ENCODE results near the gene SLC25A6. TPM values are rescaled to one million over a fixed set of nuclear protein-coding genes. Genes with fewer than 3 reads are reported as not detected.
"Not testable (repeated sequence)": the region's sequence is repeated elsewhere in the genome, so short reads cannot be mapped to it uniquely, and the experiment has no call there.

Gene SLC25A6
- 100 to 1,000 TPM; 133 to 354 TPM for polyA plus RNA-seq

- 0% methylated on average over 73 to 90 of the region's 90 CpGs for WGBS, 2 donors
- H3K4me1 ChIP-seq (ENCODE audit: control insufficient read depth in 2 of 2, insufficient read depth in 2 of 2, low read length in 1 of 2): peaks cover 3 to 11% of the 10 kb centered on the region in 2 donors
- H3K27me3 ChIP-seq (ENCODE audit: control insufficient read depth in 1 of 2, insufficient read depth in 2 of 2, low read length in 2 of 2): no peaks in the 10 kb centered on the region
- H3K27ac ChIP-seq (ENCODE audit: low read depth in 2 of 2, low read length in 1 of 2): peak within 1 kb of the TSS; percentile 96 to 99
- H3K9me3 ChIP-seq (ENCODE audit: control insufficient read depth in 2 of 2, insufficient read depth in 1 of 2, low read depth in 1 of 2, low read length in 1 of 2): no peaks in the 10 kb centered on the region
- H3K36me3 ChIP-seq (ENCODE audit: control insufficient read depth in 2 of 2, insufficient read depth in 2 of 2, low read length in 1 of 2): peaks cover 13 to 30% of the 10 kb centered on the region in 2 donors
- H3K4me3 ChIP-seq (ENCODE audit: low read depth in 1 of 2, low read length in 2 of 2): peak within 1 kb of the TSS; percentile 75 to 100
Measured at GRCh38 chrX:1391707-1392375, at the start of gene SLC25A6. Gene SLC25A6, minus strand, starts transcription at chrX:1392113. Its CDS starts 104 bp downstream, at chrX:1392009.

- WGBS, 2 donors: 95 to 97% methylated on average over 6 of the region's 6 CpGs
- Histone ChIP-seq H3K27ac (ENCODE audit: low read depth in 2 of 2, low read length in 1 of 2) (no peak overlapping the region), H3K9me3 (ENCODE audit: control insufficient read depth in 2 of 2, insufficient read depth in 1 of 2, low read depth in 1 of 2, low read length in 1 of 2) (peaks cover 0 to 2% of the 10 kb centered on the region in 2 donors), H3K27me3 (ENCODE audit: control insufficient read depth in 1 of 2, insufficient read depth in 2 of 2, low read length in 2 of 2) (no peaks in the 10 kb centered on the region), H3K4me1 (ENCODE audit: control insufficient read depth in 2 of 2, insufficient read depth in 2 of 2, low read length in 1 of 2) (no peaks in the 10 kb centered on the region), H3K4me3 (ENCODE audit: low read depth in 1 of 2, low read length in 2 of 2) (no peak overlapping the region), H3K36me3 (ENCODE audit: control insufficient read depth in 2 of 2, insufficient read depth in 2 of 2, low read length in 1 of 2) (peaks cover 0 to 9% of the 10 kb centered on the region in 2 donors)
Measured at GRCh38 chrX:1440506-1440905, 48.6 kb upstream of the SLC25A6 start.

DNA sequence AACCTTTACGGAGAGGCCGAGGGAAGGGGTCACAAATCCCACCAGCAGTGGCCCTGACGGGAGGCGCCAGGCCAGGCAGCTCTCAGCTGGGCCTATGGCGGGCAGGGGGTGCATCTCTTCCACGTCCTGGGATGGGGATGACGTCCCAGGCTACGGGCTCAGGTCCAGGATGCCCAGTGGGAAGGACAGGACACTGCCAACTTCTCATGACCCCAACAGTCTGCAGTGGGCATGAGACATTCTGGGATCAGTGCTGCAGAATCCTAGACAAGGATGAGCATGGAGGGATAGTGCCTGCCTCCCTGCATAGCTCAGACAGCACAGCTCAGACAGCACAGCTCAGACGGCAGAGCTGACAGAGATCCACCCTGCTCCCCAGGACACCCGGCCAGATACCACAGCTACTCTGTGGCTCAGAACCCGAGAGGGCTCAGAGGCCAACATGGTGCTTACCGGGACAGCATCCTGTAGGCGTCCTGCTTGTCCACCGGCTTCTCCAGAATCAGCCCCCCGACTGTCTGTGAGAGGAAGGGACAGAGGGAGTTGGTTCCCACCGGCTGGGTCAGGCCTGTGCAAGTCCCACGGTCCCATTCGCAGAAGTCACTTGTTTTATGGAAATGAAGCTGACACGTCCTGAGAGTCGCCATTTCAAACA lies 43.5 kb upstream of the SLC25A6 start:
- Histone ChIP-seq H3K27me3 (ENCODE audit: control insufficient read depth in 1 of 2, insufficient read depth in 2 of 2, low read length in 2 of 2) (no peaks in the 10 kb centered on the region), H3K36me3 (ENCODE audit: control insufficient read depth in 2 of 2, insufficient read depth in 2 of 2, low read length in 1 of 2) (peaks cover 0 to 19% of the 10 kb centered on the region in 2 donors), H3K4me1 (ENCODE audit: control insufficient read depth in 2 of 2, insufficient read depth in 2 of 2, low read length in 1 of 2) (no peaks in the 10 kb centered on the region), H3K27ac (ENCODE audit: low read depth in 2 of 2, low read length in 1 of 2) (no peak overlapping the region), H3K9me3 (ENCODE audit: control insufficient read depth in 2 of 2, insufficient read depth in 1 of 2, low read depth in 1 of 2, low read length in 1 of 2) (peaks cover 0 to 2% of the 10 kb centered on the region in 2 donors), H3K4me3 (ENCODE audit: low read depth in 1 of 2, low read length in 2 of 2) (no peak overlapping the region)
- 92 to 94% methylated on average over 20 of the region's 20 CpGs for WGBS, 2 donors

DNA sequence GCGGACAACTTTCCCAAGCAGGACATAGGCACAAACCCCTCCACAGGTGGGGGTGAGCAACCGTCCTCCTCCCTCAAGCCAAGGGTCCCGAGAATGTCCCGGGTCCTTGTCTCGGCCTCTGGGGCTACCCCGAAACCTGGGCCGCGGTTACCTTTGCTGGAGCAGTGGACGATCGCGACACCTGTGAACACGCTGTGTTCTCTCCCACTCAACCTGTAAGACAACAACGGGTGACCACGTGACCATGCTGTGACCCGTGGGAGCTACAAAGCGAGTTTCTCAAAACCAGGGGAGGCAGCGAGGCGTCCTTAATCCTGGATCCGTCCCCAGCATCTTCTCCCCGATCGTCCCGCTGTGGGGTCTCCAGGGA lies 42.9 kb upstream of the SLC25A6 start:
- Histone ChIP-seq H3K9me3 (ENCODE audit: control insufficient read depth in 2 of 2, insufficient read depth in 1 of 2, low read depth in 1 of 2, low read length in 1 of 2) (peaks cover 0 to 2% of the 10 kb centered on the region in 2 donors), H3K4me3 (ENCODE audit: low read depth in 1 of 2, low read length in 2 of 2) (no peak overlapping the region), H3K27ac (ENCODE audit: low read depth in 2 of 2, low read length in 1 of 2) (no peak overlapping the region), H3K4me1 (ENCODE audit: control insufficient read depth in 2 of 2, insufficient read depth in 2 of 2, low read length in 1 of 2) (no peaks in the 10 kb centered on the region), H3K27me3 (ENCODE audit: control insufficient read depth in 1 of 2, insufficient read depth in 2 of 2, low read length in 2 of 2) (no peaks in the 10 kb centered on the region), H3K36me3 (ENCODE audit: control insufficient read depth in 2 of 2, insufficient read depth in 2 of 2, low read length in 1 of 2) (peaks cover 0 to 19% of the 10 kb centered on the region in 2 donors)
- WGBS, 2 donors: 97% methylated on average over 22 of the region's 22 CpGs

DNA sequence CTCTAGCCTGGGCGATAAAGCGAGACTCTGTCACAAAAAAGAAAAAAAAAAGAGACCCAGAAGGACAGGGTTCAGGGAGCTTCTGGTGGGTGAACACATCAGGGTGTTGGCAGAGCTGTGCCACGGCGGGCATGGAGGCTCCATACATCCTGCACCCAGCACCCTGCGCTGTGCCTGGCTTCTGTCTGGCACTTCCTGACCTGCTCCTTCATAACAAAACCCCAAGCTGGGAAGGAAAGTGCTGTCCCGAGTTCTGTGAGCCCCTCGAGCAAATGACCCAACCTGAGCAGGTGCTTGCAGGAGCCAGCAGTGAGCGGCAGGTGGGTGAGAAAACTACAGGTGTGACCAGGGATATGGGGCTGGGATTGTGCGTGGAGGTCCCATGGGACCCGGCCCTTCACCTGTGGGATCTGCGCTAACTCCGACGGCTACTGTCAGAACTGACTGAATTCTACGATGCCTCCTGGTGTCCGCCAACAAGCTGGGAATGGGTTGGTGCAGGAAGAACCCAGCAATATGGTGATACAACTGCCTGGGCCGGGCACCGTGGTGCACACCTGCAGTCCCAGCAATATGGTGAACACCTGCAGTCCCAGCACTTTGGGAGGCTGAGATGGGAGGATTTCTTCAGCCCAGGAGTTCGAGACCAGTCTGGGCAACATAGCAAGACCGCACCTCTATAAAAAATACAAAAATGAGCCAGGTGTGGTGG lies 41.9 kb upstream of the SLC25A6 start:
- Histone ChIP-seq H3K36me3 (ENCODE audit: control insufficient read depth in 2 of 2, insufficient read depth in 2 of 2, low read length in 1 of 2) (peaks cover 0 to 16% of the 10 kb centered on the region in 2 donors), H3K4me1 (ENCODE audit: control insufficient read depth in 2 of 2, insufficient read depth in 2 of 2, low read length in 1 of 2) (no peaks in the 10 kb centered on the region), H3K27ac (ENCODE audit: low read depth in 2 of 2, low read length in 1 of 2) (no peak overlapping the region), H3K9me3 (ENCODE audit: control insufficient read depth in 2 of 2, insufficient read depth in 1 of 2, low read depth in 1 of 2, low read length in 1 of 2) (peaks cover 0 to 2% of the 10 kb centered on the region in 2 donors), H3K27me3 (ENCODE audit: control insufficient read depth in 1 of 2, insufficient read depth in 2 of 2, low read length in 2 of 2) (no peaks in the 10 kb centered on the region), H3K4me3 (ENCODE audit: low read depth in 1 of 2, low read length in 2 of 2) (no peak overlapping the region)
- WGBS, 2 donors: 93 to 94% methylated on average over 19 of the region's 19 CpGs

DNA sequence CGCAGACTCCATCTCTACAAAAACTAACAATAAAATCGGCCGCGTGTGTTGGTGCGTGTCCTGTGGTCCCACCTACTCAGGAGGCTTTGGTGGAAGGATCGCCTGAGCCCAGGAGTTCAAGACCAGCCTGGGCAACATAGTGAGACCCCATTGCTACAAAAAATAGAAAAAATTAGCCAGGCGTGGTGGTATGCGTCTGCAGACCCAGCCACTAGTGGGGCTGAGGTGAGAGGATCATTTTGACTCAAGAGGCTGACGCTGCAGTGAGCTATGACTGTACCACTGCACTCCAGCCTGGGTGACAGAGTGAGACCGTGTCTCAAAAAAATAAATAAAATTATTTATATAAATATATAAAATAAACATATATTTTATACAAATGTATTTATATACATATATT lies 38.5 kb upstream of the SLC25A6 start:
- H3K4me1 ChIP-seq (ENCODE audit: control insufficient read depth in 2 of 2, insufficient read depth in 2 of 2, low read length in 1 of 2): no peaks in the 10 kb centered on the region
- H3K4me3 ChIP-seq (ENCODE audit: low read depth in 1 of 2, low read length in 2 of 2): no peak overlapping the region
- H3K9me3 ChIP-seq (ENCODE audit: control insufficient read depth in 2 of 2, insufficient read depth in 1 of 2, low read depth in 1 of 2, low read length in 1 of 2): no peaks in the 10 kb centered on the region
- H3K27me3 ChIP-seq (ENCODE audit: control insufficient read depth in 1 of 2, insufficient read depth in 2 of 2, low read length in 2 of 2): no peaks in the 10 kb centered on the region
- 94 to 95% methylated on average over 10 of the region's 10 CpGs for WGBS, 2 donors
- no peak overlapping the region for H3K27ac ChIP-seq (ENCODE audit: low read depth in 2 of 2, low read length in 1 of 2)
- peaks cover 0 to 18% of the 10 kb centered on the region in 2 donors for H3K36me3 ChIP-seq (ENCODE audit: control insufficient read depth in 2 of 2, insufficient read depth in 2 of 2, low read length in 1 of 2)

GRCh38 chrX:1427756-1428155 lies 35.8 kb upstream of the SLC25A6 start:
- Histone ChIP-seq H3K9me3 (ENCODE audit: control insufficient read depth in 2 of 2, insufficient read depth in 1 of 2, low read depth in 1 of 2, low read length in 1 of 2) (peaks cover 0 to 4% of the 10 kb centered on the region in 2 donors), H3K4me3 (ENCODE audit: low read depth in 1 of 2, low read length in 2 of 2) (no peak overlapping the region), H3K27me3 (ENCODE audit: control insufficient read depth in 1 of 2, insufficient read depth in 2 of 2, low read length in 2 of 2) (no peaks in the 10 kb centered on the region), H3K36me3 (ENCODE audit: control insufficient read depth in 2 of 2, insufficient read depth in 2 of 2, low read length in 1 of 2) (peaks cover 0 to 12% of the 10 kb centered on the region in 2 donors), H3K4me1 (ENCODE audit: control insufficient read depth in 2 of 2, insufficient read depth in 2 of 2, low read length in 1 of 2) (no peaks in the 10 kb centered on the region), H3K27ac (ENCODE audit: low read depth in 2 of 2, low read length in 1 of 2) (no peak overlapping the region)
- 96% methylated on average over 32 of the region's 32 CpGs for WGBS, 2 donors

DNA sequence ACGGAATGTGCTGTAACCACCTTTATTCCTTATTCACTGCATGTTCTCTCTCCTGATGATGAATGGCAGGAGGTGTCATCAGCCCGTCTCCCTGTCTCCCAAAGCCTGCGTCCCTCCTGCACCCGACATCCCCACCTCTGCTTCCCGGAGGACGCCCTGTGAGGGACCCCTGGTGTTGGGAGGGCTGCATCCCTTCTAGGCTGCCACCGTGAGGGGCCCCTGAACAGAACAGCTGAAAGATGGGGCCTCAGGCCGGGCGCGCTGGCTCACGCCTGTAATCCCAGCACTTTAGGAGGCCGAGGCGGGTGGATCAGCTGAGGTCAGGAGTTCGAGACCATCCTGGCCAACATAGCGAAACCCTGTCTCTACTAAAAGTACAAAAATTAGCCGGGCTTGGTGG lies 34.4 kb upstream of the SLC25A6 start:
- not testable (repeated sequence) for H3K4me1 ChIP-seq (ENCODE audit: control insufficient read depth in 2 of 2, insufficient read depth in 2 of 2, low read length in 1 of 2); H3K27me3 ChIP-seq (ENCODE audit: control insufficient read depth in 1 of 2, insufficient read depth in 2 of 2, low read length in 2 of 2); H3K4me3 ChIP-seq (ENCODE audit: low read depth in 1 of 2, low read length in 2 of 2); H3K27ac ChIP-seq (ENCODE audit: low read depth in 2 of 2, low read length in 1 of 2)
- 91 to 94% methylated on average over 16 of the region's 16 CpGs for WGBS, 2 donors
- peaks cover 0 to 17% of the 10 kb centered on the region in 2 donors for H3K9me3 ChIP-seq (ENCODE audit: control insufficient read depth in 2 of 2, insufficient read depth in 1 of 2, low read depth in 1 of 2, low read length in 1 of 2)
- peaks cover 0 to 18% of the 10 kb centered on the region in 2 donors for H3K36me3 ChIP-seq (ENCODE audit: control insufficient read depth in 2 of 2, insufficient read depth in 2 of 2, low read length in 1 of 2)

DNA sequence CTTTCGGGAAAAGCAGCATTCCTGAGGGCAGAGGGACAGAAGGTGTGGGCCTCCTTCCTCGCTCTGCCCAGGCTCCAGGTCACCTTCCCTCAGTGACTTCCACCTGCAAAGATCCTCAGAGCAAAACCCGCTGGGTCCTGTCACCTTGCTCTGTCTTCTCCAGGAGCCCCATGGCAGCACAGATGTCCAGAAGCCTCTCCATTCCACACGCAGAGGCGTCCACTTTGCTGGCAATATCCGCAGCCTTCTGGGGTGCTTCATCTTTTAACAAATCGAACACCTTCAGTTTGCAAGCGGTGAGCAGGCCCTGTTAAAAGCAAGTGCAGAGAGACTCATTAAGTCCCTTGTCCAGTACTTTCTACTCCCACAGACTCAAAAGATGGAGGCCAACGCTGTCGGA lies 33.5 kb upstream of the SLC25A6 start:
- 78 to 90% methylated on average over 10 of the region's 10 CpGs for WGBS, 2 donors
- Histone ChIP-seq H3K4me1 (ENCODE audit: control insufficient read depth in 2 of 2, insufficient read depth in 2 of 2, low read length in 1 of 2) (no peaks in the 10 kb centered on the region), H3K36me3 (ENCODE audit: control insufficient read depth in 2 of 2, insufficient read depth in 2 of 2, low read length in 1 of 2) (peaks cover 0 to 18% of the 10 kb centered on the region in 2 donors), H3K4me3 (ENCODE audit: low read depth in 1 of 2, low read length in 2 of 2) (no peak overlapping the region), H3K27ac (ENCODE audit: low read depth in 2 of 2, low read length in 1 of 2) (no peak overlapping the region), H3K27me3 (ENCODE audit: control insufficient read depth in 1 of 2, insufficient read depth in 2 of 2, low read length in 2 of 2) (no peaks in the 10 kb centered on the region), H3K9me3 (ENCODE audit: control insufficient read depth in 2 of 2, insufficient read depth in 1 of 2, low read depth in 1 of 2, low read length in 1 of 2) (peaks cover 0 to 18% of the 10 kb centered on the region in 2 donors)

Data from esophagus (tissue), 2 donors.